ENCODE measurements around the gene PLEKHM2.

- TF ChIP-seq CTCF (IDR thresholded peaks at IDR 0.05; ENCODE audit: low read length) (no peak), EZH2 (IDR thresholded peaks at IDR 0.05; ENCODE audit: borderline replicate concordance, low read length) (no peak)
These were observed 39.6 kb downstream of the PLEKHM2 start for GRCh38 chr1:15723631-15724246.

All from OCI-LY1 (cell line).